Liver (tissue), 9 donors: ENCODE results near the gene GBA2. TPM values are rescaled to one million over a fixed set of nuclear protein-coding genes. Genes with fewer than 3 reads are reported as not detected.

Source experiments
- DNase-seq: peaks from one replicate; pipeline ENCODE4 v3.0.0-alpha.2; 2017; ENCODE audit warnings: low spot score
- H3K27ac ChIP-seq, 2 donors: one replicate each; pipeline ENCODE4 v1.7.0; 2013; ENCODE audit warnings: inconsistent platforms in 2 of 2, low read length in 2 of 2, control low read depth in 1 of 2, low read depth in 1 of 2, mild to moderate bottlenecking in 1 of 2
- H3K27me3 ChIP-seq, 4 donors: one replicate each; pipeline versions ENCODE4 v1.6.1 to v1.7.0; 2013; ENCODE audit warnings: low read length in 3 of 4, inconsistent platforms in 1 of 4, mild to moderate bottlenecking in 1 of 4, moderate library complexity in 1 of 4; ENCODE audit not compliant: control insufficient read depth in 4 of 4, insufficient read depth in 4 of 4
- H3K36me3 ChIP-seq, 4 donors: one replicate each; pipeline versions ENCODE4 v1.6.1 to v1.7.0; 2013; ENCODE audit warnings: low read length in 3 of 4, mild to moderate bottlenecking in 3 of 4, low read depth in 1 of 4, moderate library complexity in 1 of 4; ENCODE audit not compliant: control insufficient read depth in 4 of 4, insufficient read depth in 3 of 4
- H3K4me1 ChIP-seq, 4 donors: one replicate each; pipeline versions ENCODE4 v1.6.1 to v1.7.0; 2013; ENCODE audit warnings: low read length in 3 of 4, mild to moderate bottlenecking in 3 of 4, moderate library complexity in 1 of 4; ENCODE audit not compliant: control insufficient read depth in 4 of 4, insufficient read depth in 4 of 4
- H3K4me3 ChIP-seq, 3 donors: one replicate each; pipeline versions ENCODE4 v1.6.1 to v1.7.0; 2013; ENCODE audit warnings: low read length in 3 of 3, control low read depth in 1 of 3, low read depth in 1 of 3, mild to moderate bottlenecking in 1 of 3
- H3K9ac ChIP-seq, 2 donors: one replicate each; pipeline ENCODE4 v1.7.0; 2013; ENCODE audit warnings: low read length in 2 of 2, mild to moderate bottlenecking in 2 of 2, moderate library complexity in 2 of 2, control low read depth in 1 of 2, low read depth in 1 of 2
- H3K9me3 ChIP-seq, 4 donors: one replicate each; pipeline versions ENCODE4 v1.6.1 to v1.7.0; 2013; ENCODE audit warnings: low read length in 3 of 4; ENCODE audit not compliant: control insufficient read depth in 4 of 4
- ATF3 ChIP-seq: IDR thresholded peaks from 2 replicates; pipeline ENCODE4 v1.6.1; 2016; ENCODE audit warnings: antibody characterized with exemption
- CTCF ChIP-seq: fragments of 150-350 bp; IDR thresholded peaks from 2 replicates; pipeline ENCODE4 v1.5.1; 2017; ENCODE audit warnings: improper control_type of control experiment, low read depth, low read length; ENCODE audit not compliant: missing input control
- EGR1 ChIP-seq, 2 donors: IDR thresholded peaks; 2 replicates each; pipeline ENCODE4 v1.6.1; 2016 to 2018; ENCODE audit warnings: antibody characterized with exemption in 2 of 2, low read depth in 2 of 2
- FOXA1 ChIP-seq: IDR thresholded peaks from 2 replicates; pipeline ENCODE4 v1.6.1; 2016; ENCODE audit warnings: antibody characterized with exemption
- FOXA2 ChIP-seq: IDR thresholded peaks from 2 replicates; pipeline ENCODE4 v1.6.1; 2016; ENCODE audit warnings: antibody characterized with exemption
- GABPA ChIP-seq, 2 donors: IDR thresholded peaks in 1 of 2; conservative IDR thresholded peaks in 1 of 2; 2 replicates each; pipeline ENCODE4 v1.6.1; 2016; ENCODE audit warnings: antibody characterized with exemption in 2 of 2, mild to moderate bottlenecking in 1 of 2, moderate library complexity in 1 of 2
- HNF4A ChIP-seq, 2 donors: conservative IDR thresholded peaks; 2 replicates each; pipeline ENCODE4 v1.6.1; 2016; ENCODE audit warnings: antibody characterized with exemption in 2 of 2, mild to moderate bottlenecking in 2 of 2
- HNF4G ChIP-seq: IDR thresholded peaks from 2 replicates; pipeline ENCODE4 v1.6.1; 2016; ENCODE audit warnings: antibody characterized with exemption
- JUND ChIP-seq, 2 donors: IDR thresholded peaks; 2 replicates each; pipeline ENCODE4 v1.6.1; 2016; ENCODE audit warnings: antibody characterized with exemption in 2 of 2
- NR2F2 ChIP-seq: IDR thresholded peaks from 2 replicates; pipeline ENCODE4 v1.6.1; 2016; ENCODE audit warnings: antibody characterized with exemption
- RAD21 ChIP-seq, 2 donors: IDR thresholded peaks; 2 replicates each; pipeline ENCODE4 v1.6.1; 2016; ENCODE audit warnings: antibody characterized with exemption in 2 of 2, mild to moderate bottlenecking in 2 of 2
- RXRA ChIP-seq, 2 donors: IDR thresholded peaks; 2 replicates each; pipeline ENCODE4 v1.6.1; 2017 to 2018; ENCODE audit warnings: antibody characterized with exemption in 2 of 2, mild to moderate bottlenecking in 1 of 2
- SP1 ChIP-seq: IDR thresholded peaks from 2 replicates; pipeline ENCODE4 v1.6.1; 2018; ENCODE audit warnings: antibody characterized with exemption, mild to moderate bottlenecking
- TAF1 ChIP-seq: conservative IDR thresholded peaks from 2 replicates; pipeline ENCODE4 v1.6.1; 2016; ENCODE audit warnings: antibody characterized with exemption, mild to moderate bottlenecking
- YY1 ChIP-seq: IDR thresholded peaks from 2 replicates; pipeline ENCODE4 v1.6.1; 2016; ENCODE audit warnings: antibody characterized with exemption, mild to moderate bottlenecking
- ZBTB33 ChIP-seq: IDR thresholded peaks from 2 replicates; pipeline ENCODE4 v1.6.1; 2016; ENCODE audit warnings: antibody characterized with exemption
- WGBS: extraction: QIAGEN DNeasy Blood & Tissue Kit; methylation state at CpG from one replicate; pipeline ENCODE4 v1.1.7; 2013; 5-methylcytosine and 5-hydroxymethylcytosine counted together
- polyA plus RNA-seq, 2 donors: library from polyadenylated mRNA; stranded (reverse) in 1 of 2; unstranded in 1 of 2; fragments of 200-250 nt in 1 of 2; fragments of >200 nt in 1 of 2; fragmentation: Nextera tagmentation in 1 of 2; extraction: Ambion mirVana in 1 of 2; gene quantifications; one replicate each; pipeline versions ENCODE4 v1.2.1 to v1.2.3, GENCODE V29; 2013 to 2015
- total RNA-seq, 2 donors: library from RNA; depleted of rRNA; stranded (reverse); fragments of >200 nt; gene quantifications; one replicate each; pipeline ENCODE4 v1.2.3, GENCODE V29; 2014
- TF ChIP-seq, protein P1 (sequence below): IDR thresholded peaks from 2 replicates; pipeline ENCODE4 v1.6.1; 2016; ENCODE audit warnings: antibody characterized with exemption
- TF ChIP-seq, protein P2 (sequence below): IDR thresholded peaks from 2 replicates; pipeline ENCODE4 v1.6.1; 2016; ENCODE audit warnings: antibody characterized with exemption, mild to moderate bottlenecking
- donor health status: healthy.
- donor health status: healthy.
- donor health status: healthy.
- donor health status: healthy.
- donor health status: healthy.

GBA2 gene
- total and polyA plus RNA-seq, 4 donors, result 24.1 to 65.3 (median 25.8) TPM

DNA sequence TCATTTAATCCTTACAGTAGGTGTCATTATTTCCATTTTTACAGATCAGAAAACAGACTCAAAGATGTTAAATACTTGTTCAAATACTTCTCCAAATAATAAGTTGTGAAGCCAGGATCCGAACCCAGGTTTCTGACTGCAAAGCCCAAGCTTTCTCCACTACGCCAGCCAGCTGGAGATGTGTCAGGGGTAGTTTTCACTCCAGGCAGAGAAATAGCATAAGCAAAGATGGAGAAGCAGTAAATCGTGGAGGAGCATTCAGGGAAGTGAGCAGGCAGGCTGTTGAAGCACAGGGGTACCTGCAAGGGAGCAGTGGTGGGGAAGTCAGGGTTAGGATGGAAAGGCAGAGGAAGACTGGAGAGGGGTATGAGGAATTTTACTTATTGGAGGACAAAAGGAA, 19.9 kb downstream of the GBA2 start:
- Histone ChIP-seq H3K36me3 (peaks cover 7 to 16% (median 14%) of the 10 kb centered on the region in 4 donors), H3K27me3 (no peaks in the 10 kb centered on the region), H3K9ac (no peak overlapping the region), H3K27ac (peak overlapping the region; percentile 95 to 98), H3K4me1 (peaks cover 21 to 64% (median 56%) of the 10 kb centered on the region in 4 donors), H3K9me3 (no peaks in the 10 kb centered on the region), H3K4me3 (peak overlapping the region in 2 of 3 donors; percentile 5 to 75)
- no peak for DNase-seq
- TF ChIP-seq SP1 (no peak), ATF3 (no peak), ZBTB33 (peak; percentile 2), HNF4A (conservative IDR thresholded peaks at IDR 0.05) (no peak)
- WGBS, result 65% methylated on average over 3 of the region's 3 CpGs

- DNase-seq, result peak; percentile 57
- peaks cover 19 to 57% (median 51%) of the 10 kb centered on the region in 4 donors for H3K4me1 ChIP-seq
- TF ChIP-seq FOXA1 (no peak), SP1 (peak; percentile 51), ATF3 (no peak), YY1 (no peak), RXRA (IDR thresholded peaks at IDR 0.05) (peak; percentile 84 to 86), EGR1 (IDR thresholded peaks at IDR 0.05; ENCODE audit: low read depth in 2 of 2) (no peak), GABPA (IDR thresholded peaks at IDR 0.05 in 1 of 2, conservative IDR thresholded peaks at IDR 0.05 in 1 of 2) (no peak), FOXA2 (no peak), TAF1 (peak; percentile 60), HNF4A (conservative IDR thresholded peaks at IDR 0.05) (peak; percentile 71 to 85), NR2F2 (peak; percentile 81), HNF4G (peak; percentile 16), CTCF (no peak), ZBTB33 (peak; percentile 44), JUND (IDR thresholded peaks at IDR 0.05) (peak in 1 of 2 donors; percentile 22), RAD21 (IDR thresholded peaks at IDR 0.05) (no peak)
- TF ChIP-seq, protein P1, sequence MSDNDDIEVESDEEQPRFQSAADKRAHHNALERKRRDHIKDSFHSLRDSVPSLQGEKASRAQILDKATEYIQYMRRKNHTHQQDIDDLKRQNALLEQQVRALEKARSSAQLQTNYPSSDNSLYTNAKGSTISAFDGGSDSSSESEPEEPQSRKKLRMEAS, result no peak
- TF ChIP-seq, protein P2, sequence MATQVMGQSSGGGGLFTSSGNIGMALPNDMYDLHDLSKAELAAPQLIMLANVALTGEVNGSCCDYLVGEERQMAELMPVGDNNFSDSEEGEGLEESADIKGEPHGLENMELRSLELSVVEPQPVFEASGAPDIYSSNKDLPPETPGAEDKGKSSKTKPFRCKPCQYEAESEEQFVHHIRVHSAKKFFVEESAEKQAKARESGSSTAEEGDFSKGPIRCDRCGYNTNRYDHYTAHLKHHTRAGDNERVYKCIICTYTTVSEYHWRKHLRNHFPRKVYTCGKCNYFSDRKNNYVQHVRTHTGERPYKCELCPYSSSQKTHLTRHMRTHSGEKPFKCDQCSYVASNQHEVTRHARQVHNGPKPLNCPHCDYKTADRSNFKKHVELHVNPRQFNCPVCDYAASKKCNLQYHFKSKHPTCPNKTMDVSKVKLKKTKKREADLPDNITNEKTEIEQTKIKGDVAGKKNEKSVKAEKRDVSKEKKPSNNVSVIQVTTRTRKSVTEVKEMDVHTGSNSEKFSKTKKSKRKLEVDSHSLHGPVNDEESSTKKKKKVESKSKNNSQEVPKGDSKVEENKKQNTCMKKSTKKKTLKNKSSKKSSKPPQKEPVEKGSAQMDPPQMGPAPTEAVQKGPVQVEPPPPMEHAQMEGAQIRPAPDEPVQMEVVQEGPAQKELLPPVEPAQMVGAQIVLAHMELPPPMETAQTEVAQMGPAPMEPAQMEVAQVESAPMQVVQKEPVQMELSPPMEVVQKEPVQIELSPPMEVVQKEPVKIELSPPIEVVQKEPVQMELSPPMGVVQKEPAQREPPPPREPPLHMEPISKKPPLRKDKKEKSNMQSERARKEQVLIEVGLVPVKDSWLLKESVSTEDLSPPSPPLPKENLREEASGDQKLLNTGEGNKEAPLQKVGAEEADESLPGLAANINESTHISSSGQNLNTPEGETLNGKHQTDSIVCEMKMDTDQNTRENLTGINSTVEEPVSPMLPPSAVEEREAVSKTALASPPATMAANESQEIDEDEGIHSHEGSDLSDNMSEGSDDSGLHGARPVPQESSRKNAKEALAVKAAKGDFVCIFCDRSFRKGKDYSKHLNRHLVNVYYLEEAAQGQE, result no peak
- no peaks in the 10 kb centered on the region for H3K27me3 ChIP-seq
- peaks cover 11 to 24% (median 21%) of the 10 kb centered on the region in 4 donors for H3K36me3 ChIP-seq
- H3K27ac ChIP-seq, result peak overlapping the region; percentile 95 to 98
- 20% methylated on average over 10 of the region's 10 CpGs for WGBS
- peak overlapping the region in 2 of 3 donors; percentile 3 to 10 for H3K4me3 ChIP-seq
- peak overlapping the region; percentile 4 to 47 for H3K9ac ChIP-seq
- H3K9me3 ChIP-seq, result no peaks in the 10 kb centered on the region
Measured at GRCh38 chr9:35728041-35728971, 20.7 kb downstream of the GBA2 start.
